DND-41 (cell line): Measurements from ENCODE around the gene SYT6.

ENCODE experiments used
- CTCF ChIP-seq: IDR thresholded peaks from 2 replicates; pipeline ENCODE4 v1.5.1; 2012; ENCODE audit warnings: borderline replicate concordance, low read length, moderate library complexity, mild to moderate bottlenecking; ENCODE audit not compliant: poor library complexity, severe bottlenecking; ENCODE audit errors: extremely low read depth
- EZH2 ChIP-seq: IDR thresholded peaks from 3 replicates; pipeline ENCODE4 v1.6.1; 2012; ENCODE audit warnings: borderline replicate concordance, low read depth, mild to moderate bottlenecking, moderate library complexity, low read length, inconsistent platforms; ENCODE audit not compliant: severe bottlenecking

GRCh38 chr1:114195819-114196218, 42.1 kb upstream of the SYT6 start:
- no peak for TF ChIP-seq EZH2
- no peak for TF ChIP-seq CTCF
